ENCODE data around the gene PRKAG1.

Gene PRKAG1

DNA sequence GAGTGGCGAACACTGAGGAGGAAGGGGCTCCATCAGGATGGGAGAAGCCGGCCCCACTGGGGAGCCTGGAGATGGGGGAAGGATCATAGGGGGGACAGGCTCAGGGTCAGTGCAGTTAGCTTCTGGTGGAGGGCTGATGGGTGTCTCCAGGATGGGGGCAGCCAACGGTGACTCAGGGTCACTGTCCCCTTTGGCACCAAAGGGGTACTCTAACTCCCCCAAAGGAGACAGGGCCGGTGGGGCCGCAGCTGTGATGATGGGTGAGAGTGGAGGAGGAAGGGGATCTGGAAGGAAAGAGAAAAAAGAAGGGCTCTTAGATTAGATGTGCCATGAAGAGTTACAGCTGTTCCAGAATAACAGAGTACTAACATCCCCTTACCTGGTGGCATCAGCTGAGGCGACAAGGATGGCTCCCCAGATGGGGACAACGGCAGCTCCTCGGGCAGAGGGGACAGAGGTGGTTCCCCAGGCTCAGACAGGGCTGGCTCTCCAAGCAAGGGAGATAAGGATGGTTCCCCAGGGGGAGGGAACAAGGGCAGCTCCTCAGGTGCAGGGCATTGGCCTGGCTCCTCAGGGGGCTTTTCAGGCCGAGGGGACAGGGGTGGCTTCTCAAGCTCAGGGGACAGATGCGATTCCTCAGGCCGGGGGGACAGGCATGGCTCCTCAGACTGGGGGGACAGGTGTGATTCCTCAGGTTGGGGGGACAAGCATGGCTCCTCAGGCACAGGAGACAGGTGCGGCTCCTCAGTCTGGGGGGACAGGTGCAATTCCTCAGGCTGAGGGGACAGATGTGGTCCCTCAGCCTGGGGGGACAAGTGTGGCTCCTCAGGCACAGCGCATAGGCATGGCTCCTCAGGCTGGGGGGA lies 32.2 kb upstream of the PRKAG1 start:
- no peak for DNase-seq (ENCODE audit: extremely low read depth in 1 of 2, low read depth in 1 of 2)

- DNase-seq (ENCODE audit: extremely low read depth in 1 of 2, low read depth in 1 of 2): no peak
These were observed 31.1 kb upstream of the PRKAG1 start for GRCh38 chr12:49049566-49050224.

GRCh38 chr12:49048953-49049352 lies 30.4 kb upstream of the PRKAG1 start:
- DNase-seq (ENCODE audit: extremely low read depth in 1 of 2, low read depth in 1 of 2): no peak

DNA sequence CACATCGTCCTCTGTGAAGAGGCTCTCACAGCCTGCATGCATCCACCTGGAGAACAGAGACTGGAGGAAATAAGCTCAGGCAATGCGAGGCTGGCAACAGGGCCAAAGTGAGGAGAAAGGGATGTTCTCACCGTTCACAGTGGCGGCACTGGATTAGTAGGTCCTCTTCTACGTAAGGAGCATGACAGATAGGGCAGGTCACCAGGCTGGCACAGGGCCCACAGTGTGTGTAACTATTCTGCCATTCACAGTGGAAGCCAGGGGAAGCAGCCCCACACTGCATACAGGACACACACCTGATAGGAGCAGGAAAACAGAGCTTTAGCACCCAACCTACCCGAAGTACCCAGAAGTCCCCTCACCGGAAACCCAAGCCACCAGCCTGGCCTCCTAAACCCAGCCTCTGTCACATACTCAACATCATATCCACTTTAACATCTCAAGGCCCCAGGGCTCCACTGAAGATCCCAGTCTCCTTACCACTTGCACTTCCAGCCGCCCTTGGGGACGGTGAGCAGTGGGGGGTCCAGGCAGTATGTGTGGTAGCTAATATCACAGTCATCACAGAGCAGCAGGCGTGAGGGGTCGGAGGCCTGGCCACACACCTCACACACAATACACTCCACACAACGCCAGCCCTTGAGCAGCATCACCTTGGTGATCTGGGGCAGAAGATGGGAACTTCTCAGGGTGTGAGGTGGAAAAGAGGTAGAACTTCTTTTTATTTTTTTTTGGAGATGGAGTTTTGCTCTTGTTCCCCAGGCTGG lies 27.7 kb upstream of the PRKAG1 start:
- DNase-seq (ENCODE audit: extremely low read depth in 1 of 2, low read depth in 1 of 2): no peak

DNA sequence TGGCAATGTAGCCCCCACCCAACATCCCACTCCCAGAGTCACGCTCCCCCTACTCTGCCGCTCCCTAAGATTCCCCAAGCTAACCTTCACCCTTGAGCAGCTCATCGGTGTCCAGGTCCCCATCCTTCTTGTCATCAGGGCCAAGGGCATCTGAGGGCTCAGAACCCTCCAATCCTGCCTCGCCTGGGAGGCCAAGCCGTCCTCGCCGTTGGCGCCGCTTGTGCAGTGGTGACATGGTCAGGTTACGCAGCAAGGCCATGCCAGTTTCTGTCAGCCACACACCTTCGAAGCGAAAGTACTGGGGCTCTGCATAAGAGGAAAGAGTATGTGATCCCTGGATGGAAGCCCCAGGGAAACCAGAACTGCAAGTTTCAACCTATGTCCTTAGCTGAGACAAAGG lies 26.1 kb upstream of the PRKAG1 start:
- DNase-seq (ENCODE audit: extremely low read depth in 1 of 2, low read depth in 1 of 2): no peak

GRCh38 chr12:49043856-49044258 lies 25.3 kb upstream of the PRKAG1 start:
- peak; percentile 49 to 65 for DNase-seq (ENCODE audit: extremely low read depth in 1 of 2, low read depth in 1 of 2)

DNA sequence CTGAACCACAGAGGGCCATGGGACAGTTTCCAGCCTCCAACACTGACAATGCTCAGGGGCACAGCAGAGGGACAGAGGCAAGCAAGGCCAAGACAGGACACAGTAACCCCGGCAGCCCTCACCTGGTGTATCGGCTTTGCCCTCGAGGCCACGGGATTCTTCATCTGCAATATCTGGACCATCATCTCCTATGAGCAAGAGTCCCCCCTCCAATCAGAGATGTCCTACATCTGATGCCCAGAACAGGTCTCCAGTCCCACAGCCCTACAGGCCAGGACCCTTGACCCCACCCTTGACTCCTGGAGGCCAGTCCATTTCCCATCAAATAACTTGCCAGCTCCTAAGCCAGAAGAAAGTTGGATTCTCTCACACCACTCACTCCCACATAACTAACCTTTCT lies 24.7 kb upstream of the PRKAG1 start:
- DNase-seq (ENCODE audit: extremely low read depth in 1 of 2, low read depth in 1 of 2): no peak

DNA sequence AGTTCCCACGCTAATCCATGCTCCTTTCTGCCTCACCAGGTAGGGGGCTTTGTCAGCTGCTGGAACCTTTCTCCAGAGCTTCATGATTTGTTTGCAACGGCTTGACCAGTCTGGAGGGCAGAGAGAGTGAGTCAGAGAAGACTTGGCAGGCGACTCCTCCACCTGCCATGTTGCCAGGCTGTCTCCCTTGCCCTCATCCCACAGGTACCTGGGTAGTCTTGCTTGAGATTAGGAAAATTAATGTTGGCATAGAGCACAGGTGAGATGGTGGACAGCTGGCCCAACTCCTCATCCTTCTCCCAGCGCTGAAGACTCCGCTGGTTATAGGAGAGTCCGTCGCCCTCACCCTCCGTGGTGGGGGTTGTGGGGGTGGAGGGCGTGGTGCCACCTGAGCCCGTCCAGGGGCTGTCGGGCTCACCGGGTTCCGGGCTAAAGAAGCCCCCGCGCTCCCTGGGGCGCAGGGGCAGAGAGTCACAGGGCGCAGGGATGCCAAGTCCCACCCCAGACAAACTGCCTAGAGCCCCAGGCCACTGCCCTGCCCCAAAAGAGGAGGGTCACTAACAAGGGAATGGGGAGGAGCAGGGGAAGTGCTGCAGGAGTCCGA lies 23.4 kb upstream of the PRKAG1 start:
- DNase-seq (ENCODE audit: extremely low read depth in 1 of 2, low read depth in 1 of 2): no peak

GRCh38 chr12:49041036-49041880 lies 22.7 kb upstream of the PRKAG1 start:
- DNase-seq (ENCODE audit: extremely low read depth in 1 of 2, low read depth in 1 of 2): no peak

- DNase-seq (ENCODE audit: extremely low read depth in 1 of 2, low read depth in 1 of 2): no peak
These were observed 21.8 kb upstream of the PRKAG1 start for GRCh38 chr12:49040364-49040855.

GRCh38 chr12:49039421-49040363 lies 21.1 kb upstream of the PRKAG1 start:
- no peak for DNase-seq (ENCODE audit: extremely low read depth in 1 of 2, low read depth in 1 of 2)

DNA sequence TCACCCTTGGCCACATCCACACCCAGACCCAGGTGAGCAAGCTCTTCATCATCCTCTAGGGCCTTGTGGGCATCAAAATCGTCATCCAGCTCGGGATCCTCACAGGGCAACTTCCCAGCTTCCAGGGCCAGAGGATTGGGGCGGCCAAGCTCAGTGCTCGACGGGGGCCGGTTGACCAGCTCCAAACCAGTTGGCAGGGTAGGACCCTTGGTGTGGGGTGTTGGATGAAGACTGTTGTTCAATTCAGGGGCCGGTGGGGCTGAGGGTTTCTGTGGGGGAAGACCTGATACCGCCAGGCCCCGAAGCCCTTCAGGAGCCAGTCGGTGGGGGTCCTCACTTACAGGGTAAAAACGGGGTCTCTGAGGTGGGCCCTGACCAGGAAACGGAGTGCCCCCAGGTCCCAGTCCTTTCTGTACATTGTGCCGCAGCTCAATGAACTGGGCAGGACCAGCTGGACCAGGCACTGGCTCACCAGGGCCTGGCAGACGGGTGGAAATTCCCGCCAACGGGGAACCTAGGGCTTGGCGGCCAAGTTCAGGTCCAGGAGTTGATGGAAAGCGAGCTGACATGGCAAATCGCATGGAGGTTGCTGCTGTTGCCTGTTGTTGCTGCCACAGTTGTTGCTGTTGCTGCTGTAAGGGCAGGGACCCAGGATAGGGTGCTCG lies 19.8 kb upstream of the PRKAG1 start:
- DNase-seq (ENCODE audit: extremely low read depth in 1 of 2, low read depth in 1 of 2): no peak

DNA sequence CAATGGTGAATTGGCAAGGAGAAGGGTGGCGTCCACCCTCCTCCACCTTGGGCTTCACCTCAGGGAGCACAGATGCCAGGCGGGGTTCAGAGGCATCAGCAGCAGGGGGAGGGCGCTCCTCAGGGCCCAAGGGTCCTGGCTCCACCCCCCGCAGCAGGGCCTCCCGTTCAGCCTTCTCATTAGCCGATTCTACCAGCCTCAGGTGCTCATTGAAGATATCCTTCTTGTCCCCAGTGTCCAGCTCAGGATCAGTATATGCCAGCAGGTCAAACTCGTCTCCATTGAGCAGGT lies 19.3 kb upstream of the PRKAG1 start:
- no peak for DNase-seq (ENCODE audit: extremely low read depth in 1 of 2, low read depth in 1 of 2)

- no peak for DNase-seq (ENCODE audit: extremely low read depth in 1 of 2, low read depth in 1 of 2)
These were observed 18.8 kb upstream of the PRKAG1 start for GRCh38 chr12:49037111-49037946.

DNA sequence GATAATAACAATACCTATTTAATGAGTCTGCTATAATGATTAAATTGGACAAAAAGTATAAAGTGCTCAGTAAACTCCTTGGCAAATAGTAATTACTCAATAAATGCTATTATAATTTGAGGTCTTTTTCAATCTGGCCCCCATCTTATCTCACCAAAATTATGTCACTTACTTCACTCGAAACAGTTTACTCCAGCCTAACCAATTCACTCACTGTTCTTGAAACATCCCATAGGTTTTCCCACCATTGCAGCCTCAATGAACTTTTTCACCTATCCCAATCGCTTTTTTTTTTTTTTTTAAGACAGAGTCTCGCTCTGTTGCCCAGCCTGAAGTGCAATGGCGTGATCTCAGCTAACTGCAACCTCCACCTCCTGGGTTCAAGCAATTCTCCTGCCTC lies 17.5 kb upstream of the PRKAG1 start:
- DNase-seq (ENCODE audit: extremely low read depth in 1 of 2, low read depth in 1 of 2): no peak

DNA sequence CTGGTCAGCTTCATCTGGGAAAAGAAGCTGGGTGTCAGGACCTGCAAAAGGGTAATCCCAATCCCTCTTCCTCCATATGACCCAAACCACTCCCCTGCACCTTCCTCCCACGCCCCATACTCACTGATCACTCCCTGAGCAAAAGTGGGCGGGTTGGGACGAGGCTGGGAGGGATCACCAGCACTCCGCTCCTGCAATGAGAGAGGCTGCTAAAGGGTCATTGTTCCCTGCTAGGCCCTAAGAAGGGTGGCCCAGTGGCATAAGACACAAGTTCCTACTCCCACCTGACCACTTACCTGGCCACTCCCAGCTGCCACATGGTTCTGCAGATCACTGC lies 15.7 kb upstream of the PRKAG1 start:
- DNase-seq (ENCODE audit: extremely low read depth in 1 of 2, low read depth in 1 of 2): no peak

- DNase-seq (ENCODE audit: extremely low read depth in 1 of 2, low read depth in 1 of 2): no peak
These were observed 15.2 kb upstream of the PRKAG1 start for GRCh38 chr12:49033611-49034285.
